Activated T-cell treated with anti-CD3 and anti-CD28 coated beads, Interleukin-2, amount 50 U/mL, for 72 hours (primary cell): ENCODE data around the gene CTDSPL2. TPM values are rescaled to one million over a fixed set of nuclear protein-coding genes. Genes with fewer than 3 reads are reported as not detected.

Source experiments
- ATAC-seq, 2 donors: fragments of 150-1000 bp; cut with Tn5 transposase; replicated peaks in 1 of 2; 2 replicates each; pipeline ENCODE4 v1.10.0; 2021; ENCODE audit warnings: moderate library complexity in 2 of 2, mild to moderate bottlenecking in 1 of 2
- DNase-seq, 2 donors: peaks; one replicate each; pipeline ENCODE4 v3.0.0; 2021 to 2022; ENCODE audit warnings: mixed read lengths in 1 of 2
- H3K27ac Mint-ChIP-seq: one replicate; pipeline ENCODE4 v1.8.0; 2022; ENCODE audit warnings: mild to moderate bottlenecking, moderate library complexity, mixed read lengths
- H3K27me3 Mint-ChIP-seq: one replicate; pipeline ENCODE4 v1.8.0; 2022; ENCODE audit warnings: low read depth, mixed read lengths
- H3K36me3 Mint-ChIP-seq, 2 donors: one replicate each; pipeline ENCODE4 v1.8.0; 2022; ENCODE audit warnings: mixed read lengths in 2 of 2, mild to moderate bottlenecking in 1 of 2; ENCODE audit not compliant: insufficient read depth in 2 of 2
- H3K4me1 Mint-ChIP-seq: one replicate; pipeline ENCODE4 v1.8.0; 2022; ENCODE audit warnings: low read depth, mixed read lengths
- H3K4me3 Mint-ChIP-seq, 2 donors: one replicate each; pipeline ENCODE4 v1.8.0; 2022; ENCODE audit warnings: mild to moderate bottlenecking in 2 of 2, mixed read lengths in 2 of 2, moderate library complexity in 2 of 2
- H3K9me3 Mint-ChIP-seq, 2 donors: one replicate each; pipeline ENCODE4 v1.8.0; 2022; ENCODE audit warnings: mixed read lengths in 2 of 2
- total RNA-seq, 2 donors: library from RNA; stranded (reverse); gene quantifications; one replicate each; pipeline ENCODE4 v1.2.3, GENCODE V29; 2022

Gene CTDSPL2
- total RNA-seq, result 10 to 100 TPM; 58.7 to 61.2 TPM

- peaks cover 11 to 18% of the 10 kb centered on the region in 2 donors for H3K36me3 Mint-ChIP-seq
- H3K27me3 Mint-ChIP-seq, result no peaks in the 10 kb centered on the region
- H3K9me3 Mint-ChIP-seq, result no peaks in the 10 kb centered on the region
- DNase-seq, result peak; percentile 95 to 96
- H3K4me1 Mint-ChIP-seq, result peaks cover 56% of the 10 kb centered on the region
- ATAC-seq, result peak; percentile 97 to 98
- peak within 1 kb of the TSS; percentile 94 to 100 for H3K4me3 Mint-ChIP-seq
- peak within 1 kb of the TSS; percentile 100 for H3K27ac Mint-ChIP-seq
Measured at GRCh38 chr15:44426975-44427755, at the start of gene CTDSPL2. TSS of gene CTDSPL2 (plus strand) at chr15:44427629. CDS start at chr15:44459015, 31,386 bp downstream.

- Mint-ChIP-seq H3K36me3 (peaks cover 3 to 7% of the 10 kb centered on the region in 2 donors), H3K27ac (no peak overlapping the region)
Measured at GRCh38 chr15:44381236-44381635, 46.2 kb upstream of the CTDSPL2 start.

GRCh38 chr15:44385344-44385942 lies 42.0 kb upstream of the CTDSPL2 start:
- Mint-ChIP-seq H3K36me3 (peaks cover 0 to 3% of the 10 kb centered on the region in 2 donors), H3K4me1 (peaks cover 9% of the 10 kb centered on the region), H3K9me3 (no peaks in the 10 kb centered on the region), H3K27ac (no peak overlapping the region), H3K27me3 (no peaks in the 10 kb centered on the region), H3K4me3 (no peak overlapping the region)
- no peak for DNase-seq
- ATAC-seq, result no peak

More at GRCh38 chr15:44381236-44381635, 46.2 kb upstream of the CTDSPL2 start:
- no peak for DNase-seq
- Mint-ChIP-seq H3K4me3 (no peak overlapping the region), H3K4me1 (peaks cover 9% of the 10 kb centered on the region), H3K27me3 (no peaks in the 10 kb centered on the region), H3K9me3 (no peaks in the 10 kb centered on the region)
- no peak for ATAC-seq

- Mint-ChIP-seq H3K27me3 (no peaks in the 10 kb centered on the region), H3K36me3 (no peaks in the 10 kb centered on the region), H3K9me3 (no peaks in the 10 kb centered on the region), H3K4me3 (no peak overlapping the region), H3K27ac (no peak overlapping the region), H3K4me1 (peaks cover 16% of the 10 kb centered on the region)
- ATAC-seq (no peak), DNase-seq (no peak)
Measured at GRCh38 chr15:44394062-44394461, 33.4 kb upstream of the CTDSPL2 start.

- Mint-ChIP-seq H3K27ac (no peak overlapping the region), H3K4me3 (no peak overlapping the region), H3K36me3 (no peaks in the 10 kb centered on the region), H3K4me1 (peaks cover 16% of the 10 kb centered on the region), H3K9me3 (no peaks in the 10 kb centered on the region), H3K27me3 (no peaks in the 10 kb centered on the region)
- peak in 1 of 2 donors; percentile 45 for ATAC-seq
- DNase-seq, result no peak
Measured at GRCh38 chr15:44394562-44394961, 32.9 kb upstream of the CTDSPL2 start.

GRCh38 chr15:44397869-44398268 lies 29.6 kb upstream of the CTDSPL2 start:
- H3K36me3 Mint-ChIP-seq, result no peaks in the 10 kb centered on the region
- no peak overlapping the region for H3K27ac Mint-ChIP-seq
- peaks cover 16% of the 10 kb centered on the region for H3K4me1 Mint-ChIP-seq
- no peak for DNase-seq
- no peak overlapping the region for H3K4me3 Mint-ChIP-seq
- H3K9me3 Mint-ChIP-seq, result no peaks in the 10 kb centered on the region
- no peaks in the 10 kb centered on the region for H3K27me3 Mint-ChIP-seq
- ATAC-seq, result no peak

- ATAC-seq (peak; percentile 91 to 99), DNase-seq (peak in 1 of 2 donors; percentile 16)
- H3K4me1 Mint-ChIP-seq, result no peaks in the 10 kb centered on the region
- peaks cover 3 to 4% of the 10 kb centered on the region in 2 donors for H3K36me3 Mint-ChIP-seq
- H3K27ac Mint-ChIP-seq, result no peak overlapping the region
- H3K9me3 Mint-ChIP-seq, result no peaks in the 10 kb centered on the region
- H3K27me3 Mint-ChIP-seq, result no peaks in the 10 kb centered on the region
- no peak overlapping the region for H3K4me3 Mint-ChIP-seq
Measured at GRCh38 chr15:44414001-44414400, 13.4 kb upstream of the CTDSPL2 start.

GRCh38 chr15:44427756-44428724 lies 611 bp downstream of the CTDSPL2 start:
- no peak for ATAC-seq
- peaks cover 11 to 20% of the 10 kb centered on the region in 2 donors for H3K36me3 Mint-ChIP-seq
- no peaks in the 10 kb centered on the region for H3K9me3 Mint-ChIP-seq

GRCh38 chr15:44435893-44436667 lies 8.7 kb downstream of the CTDSPL2 start:
- ATAC-seq (peak; percentile 46 to 71), DNase-seq (no peak)
- no peaks in the 10 kb centered on the region for H3K9me3 Mint-ChIP-seq
- H3K27ac Mint-ChIP-seq, result peak overlapping the region; percentile 77
- H3K36me3 Mint-ChIP-seq, result peaks cover 4 to 15% of the 10 kb centered on the region in 2 donors
- H3K27me3 Mint-ChIP-seq, result no peaks in the 10 kb centered on the region
- peaks cover 50% of the 10 kb centered on the region for H3K4me1 Mint-ChIP-seq
- peak overlapping the region in 1 of 2 donors; percentile 23 for H3K4me3 Mint-ChIP-seq

More at GRCh38 chr15:44427756-44428724, 611 bp downstream of the CTDSPL2 start:
- Mint-ChIP-seq H3K27ac (peak overlapping the region; percentile 100), H3K4me1 (peaks cover 56% of the 10 kb centered on the region), H3K4me3 (peak overlapping the region; percentile 94 to 100), H3K27me3 (no peaks in the 10 kb centered on the region)
- no peak for DNase-seq

GRCh38 chr15:44438402-44438801 lies 11.0 kb downstream of the CTDSPL2 start:
- Mint-ChIP-seq H3K27ac (no peak overlapping the region), H3K4me3 (peak overlapping the region in 1 of 2 donors; percentile 2), H3K4me1 (peaks cover 48% of the 10 kb centered on the region), H3K9me3 (peaks cover 0 to 3% of the 10 kb centered on the region in 2 donors), H3K27me3 (no peaks in the 10 kb centered on the region), H3K36me3 (peaks cover 0 to 8% of the 10 kb centered on the region in 2 donors)
- DNase-seq (no peak), ATAC-seq (no peak)

- Mint-ChIP-seq H3K36me3 (peaks cover 0 to 10% of the 10 kb centered on the region in 2 donors), H3K4me3 (no peak overlapping the region), H3K27me3 (no peaks in the 10 kb centered on the region), H3K27ac (peak overlapping the region; percentile 60), H3K9me3 (peaks cover 0 to 3% of the 10 kb centered on the region in 2 donors), H3K4me1 (peaks cover 42% of the 10 kb centered on the region)
- ATAC-seq (no peak), DNase-seq (no peak)
Measured at GRCh38 chr15:44441095-44441501, 13.7 kb downstream of the CTDSPL2 start.

GRCh38 chr15:44443515-44443914 lies 16.1 kb downstream of the CTDSPL2 start:
- H3K27ac Mint-ChIP-seq, result no peak overlapping the region
- no peak for DNase-seq
- no peak overlapping the region for H3K4me3 Mint-ChIP-seq
- peaks cover 0 to 3% of the 10 kb centered on the region in 2 donors for H3K9me3 Mint-ChIP-seq
- peaks cover 3 to 10% of the 10 kb centered on the region in 2 donors for H3K36me3 Mint-ChIP-seq
- no peaks in the 10 kb centered on the region for H3K27me3 Mint-ChIP-seq
- H3K4me1 Mint-ChIP-seq, result peaks cover 28% of the 10 kb centered on the region
- no peak for ATAC-seq
